G401 (cell line): ENCODE measurements around the gene PTPRE. TPM values are rescaled to one million over a fixed set of nuclear protein-coding genes. Genes with fewer than 3 reads are reported as not detected.

Experiments
- DNase-seq: peaks from one replicate; pipeline ENCODE4 v3.0.0-alpha.2; 2015; ENCODE audit warnings: low spot score
- in situ Hi-C: cut with HindIII; loops from 2 replicates; pipeline ENCODE4 v1.10.0; 2016; ENCODE audit warnings: low sequenced_read_pairs, mixed read lengths
- total RNA-seq: library from RNA; depleted of rRNA; stranded (reverse); fragments of >200 nt; shearing (Covaris generic); gene quantifications from 2 replicates; pipeline ENCODE4 v1.2.3, GENCODE V29; 2014

PTPRE gene
- total RNA-seq, 1 experiment from 2014 or later = not detected

GRCh38 chr10:128071417-128071782, 164.5 kb downstream of the PTPRE start:
- DNase-seq = no peak
- in situ Hi-C loops = no loop called here

GRCh38 chr10:128072046-128072445, 165.1 kb downstream of the PTPRE start:
- no peak for DNase-seq
- in situ Hi-C loops = no loop called here

DNA sequence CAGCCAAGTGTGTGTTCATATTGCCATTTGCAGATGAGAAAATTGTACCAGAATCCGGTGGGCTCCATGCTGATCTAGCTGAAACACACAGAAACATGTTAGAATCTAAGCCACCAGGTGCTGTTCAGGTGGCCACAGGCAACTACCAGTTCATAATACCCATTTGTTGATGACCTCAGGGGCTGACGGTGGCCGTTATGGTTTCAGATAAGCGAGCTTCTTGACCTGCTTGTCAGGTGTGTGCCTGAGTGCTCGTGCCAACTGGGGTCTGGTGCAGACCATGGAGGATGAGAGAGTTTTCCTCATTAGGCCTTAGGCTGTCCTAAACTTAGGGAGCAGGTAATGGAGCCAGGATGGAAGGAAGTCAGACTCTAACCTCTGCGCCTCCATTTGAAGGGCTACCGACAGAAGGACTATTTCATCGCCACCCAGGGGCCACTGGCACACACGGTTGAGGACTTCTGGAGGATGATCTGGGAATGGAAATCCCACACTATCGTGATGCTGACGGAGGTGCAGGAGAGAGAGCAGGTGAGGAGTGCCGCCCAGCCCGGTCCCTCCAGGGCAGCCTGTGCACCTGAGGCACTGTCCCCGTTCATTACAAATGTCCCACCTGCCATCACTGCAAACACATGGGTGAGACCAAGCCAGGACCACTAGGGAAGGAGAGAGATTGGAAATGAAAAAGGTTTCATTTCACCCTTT, 166.2 kb downstream of the PTPRE start:
- in situ Hi-C loops = no loop called here
- no peak for DNase-seq

GRCh38 chr10:128073890-128074289, 167.0 kb downstream of the PTPRE start:
- DNase-seq = no peak
- in situ Hi-C loops = no loop called here

DNA sequence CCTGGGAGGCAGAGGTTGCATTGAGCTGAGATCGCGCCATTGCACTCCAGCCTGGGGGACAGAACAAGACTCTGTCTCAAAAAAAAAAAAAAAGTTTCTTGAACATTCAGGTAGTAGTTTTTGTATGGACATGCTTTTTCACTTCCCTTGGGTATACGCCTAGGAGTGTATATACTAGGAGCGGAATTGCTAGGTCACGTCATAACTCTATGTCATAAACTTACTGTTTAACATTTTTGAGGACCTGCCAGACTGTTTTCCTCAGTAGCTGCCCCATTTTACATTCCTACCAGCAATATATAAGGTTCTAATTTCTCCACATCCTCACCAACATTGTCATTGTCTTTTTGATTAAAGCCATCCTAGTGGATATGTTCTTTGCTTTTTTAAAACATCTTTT, 167.7 kb downstream of the PTPRE start:
- no peak for DNase-seq
- in situ Hi-C loops = no loop called here

- in situ Hi-C loops = no loop called here
- DNase-seq = no peak
Measured at GRCh38 chr10:128077155-128077875, 170.4 kb downstream of the PTPRE start.

GRCh38 chr10:128078136-128078969, 171.4 kb downstream of the PTPRE start:
- in situ Hi-C loops = no loop called here
- peak; percentile 16 for DNase-seq

GRCh38 chr10:128080231-128080630, 173.3 kb downstream of the PTPRE start:
- no peak for DNase-seq
- in situ Hi-C loops = no loop called here

- in situ Hi-C loops = no loop called here
- DNase-seq = no peak
Measured at GRCh38 chr10:128080641-128081040, 173.7 kb downstream of the PTPRE start.

GRCh38 chr10:128081222-128081621, 174.3 kb downstream of the PTPRE start:
- in situ Hi-C loops = no loop called here
- no peak for DNase-seq

- in situ Hi-C loops = no loop called here
- no peak for DNase-seq
Measured at GRCh38 chr10:128081720-128082119, 174.8 kb downstream of the PTPRE start.

DNA sequence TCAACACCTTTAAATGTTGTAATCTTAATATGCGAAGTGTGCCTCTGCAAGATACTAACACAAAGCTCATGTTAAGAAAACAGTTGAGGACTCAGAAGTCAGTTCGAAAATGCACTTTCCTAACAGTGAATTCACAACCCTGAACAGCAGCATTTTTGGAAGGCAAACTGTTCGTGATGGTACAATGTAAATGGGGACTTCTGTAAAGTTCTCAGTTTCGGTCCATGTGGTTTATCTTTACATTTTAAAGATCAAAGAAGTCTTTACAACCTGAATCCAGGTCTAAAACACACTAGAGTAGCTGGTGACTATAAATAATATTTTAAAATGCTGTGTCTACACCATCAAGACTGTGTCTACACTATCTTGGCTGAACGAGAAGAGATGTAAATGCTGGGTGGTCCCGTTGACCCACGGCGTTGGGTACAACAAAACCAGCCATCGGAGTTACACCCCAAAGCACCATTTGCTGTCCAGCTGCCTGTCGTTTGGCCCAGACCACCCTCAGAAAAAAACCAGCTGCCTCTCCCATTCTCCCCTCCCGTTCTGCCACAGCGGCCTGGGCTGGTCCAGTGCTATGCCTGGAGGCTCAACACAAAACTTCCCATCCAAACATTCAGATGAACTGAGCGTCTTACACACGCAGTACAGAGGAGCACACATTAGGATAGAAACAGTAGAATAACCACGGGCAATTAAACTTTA, 176.4 kb downstream of the PTPRE start:
- DNase-seq = no peak
- in situ Hi-C loops = no loop called here

GRCh38 chr10:128084364-128084763, 177.5 kb downstream of the PTPRE start:
- in situ Hi-C loops = no loop called here
- no peak for DNase-seq

DNA sequence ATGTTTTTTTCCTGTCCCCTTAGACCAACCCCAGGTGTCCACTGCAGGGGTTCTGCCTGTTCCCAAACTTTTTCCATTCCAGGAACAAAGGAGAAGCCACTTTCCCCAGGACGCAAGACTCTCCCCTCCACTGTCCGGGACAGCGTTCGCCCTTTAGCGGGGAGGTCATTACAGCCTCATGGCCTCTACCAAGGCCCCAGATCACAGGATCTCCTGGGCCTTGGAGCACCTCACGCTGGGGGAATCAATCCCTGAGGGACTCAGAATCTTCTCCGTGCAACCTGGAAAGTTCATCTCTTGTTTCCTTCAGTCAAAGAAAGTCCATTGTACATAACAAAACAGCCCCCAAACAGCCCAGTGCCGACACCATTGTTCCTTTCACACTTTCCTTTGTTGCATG, 178.1 kb downstream of the PTPRE start:
- in situ Hi-C loops = no loop called here
- DNase-seq = no peak

GRCh38 chr10:128086003-128086863, 179.3 kb downstream of the PTPRE start:
- no peak for DNase-seq
- in situ Hi-C loops = no loop called here

- in situ Hi-C loops = no loop called here
- DNase-seq = no peak
Measured at GRCh38 chr10:128087146-128087883, 180.4 kb downstream of the PTPRE start.

DNA sequence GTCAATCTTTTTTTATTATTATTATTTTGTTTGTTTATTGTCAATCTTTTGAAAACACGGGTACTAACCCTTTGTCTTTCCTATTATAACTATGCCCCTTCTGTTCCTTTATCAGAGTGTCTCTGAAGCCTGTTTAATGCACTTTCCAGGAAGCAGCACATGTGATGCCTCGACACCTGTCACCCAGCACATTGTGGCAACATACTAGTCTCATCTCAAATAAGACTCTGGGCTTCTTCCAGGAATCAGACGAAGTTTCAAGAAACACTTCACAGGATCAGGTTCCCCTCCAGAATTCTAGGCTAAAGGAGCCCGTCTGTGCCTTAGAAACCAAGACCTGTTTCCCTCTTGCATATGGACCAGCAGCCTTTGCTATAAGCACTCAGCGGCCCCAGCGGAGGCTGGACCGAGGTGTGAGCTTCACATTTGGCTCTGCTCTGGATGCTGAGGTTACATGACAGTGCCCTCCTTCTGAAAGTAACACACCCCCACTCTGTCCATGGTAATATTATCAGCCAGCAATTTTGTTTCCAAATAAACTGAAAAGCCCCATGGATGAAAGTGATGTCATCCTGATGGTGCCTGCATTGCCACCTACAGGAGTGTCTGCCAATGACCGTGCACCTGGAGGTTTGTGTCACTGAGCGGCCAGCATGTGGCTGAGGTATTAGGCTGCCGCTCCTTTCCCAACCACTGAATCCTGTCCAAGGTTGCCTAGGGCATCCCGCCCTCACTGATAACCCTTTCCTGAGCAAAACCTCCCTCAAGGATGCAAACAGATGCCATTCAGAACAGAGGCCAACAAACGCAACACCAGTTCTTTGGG, 181.2 kb downstream of the PTPRE start:
- in situ Hi-C loops = no loop called here
- peak; percentile 39 for DNase-seq
